Hippocampal formation (tissue), 2 donors: Measurements from ENCODE around the gene STRA6.

ENCODE experiments used
- DNase-seq, 2 donors: peaks; one replicate each; lab custom pipeline; 2025; lab: John Stamatoyannopoulos, UW

The STRA6 gene

DNA sequence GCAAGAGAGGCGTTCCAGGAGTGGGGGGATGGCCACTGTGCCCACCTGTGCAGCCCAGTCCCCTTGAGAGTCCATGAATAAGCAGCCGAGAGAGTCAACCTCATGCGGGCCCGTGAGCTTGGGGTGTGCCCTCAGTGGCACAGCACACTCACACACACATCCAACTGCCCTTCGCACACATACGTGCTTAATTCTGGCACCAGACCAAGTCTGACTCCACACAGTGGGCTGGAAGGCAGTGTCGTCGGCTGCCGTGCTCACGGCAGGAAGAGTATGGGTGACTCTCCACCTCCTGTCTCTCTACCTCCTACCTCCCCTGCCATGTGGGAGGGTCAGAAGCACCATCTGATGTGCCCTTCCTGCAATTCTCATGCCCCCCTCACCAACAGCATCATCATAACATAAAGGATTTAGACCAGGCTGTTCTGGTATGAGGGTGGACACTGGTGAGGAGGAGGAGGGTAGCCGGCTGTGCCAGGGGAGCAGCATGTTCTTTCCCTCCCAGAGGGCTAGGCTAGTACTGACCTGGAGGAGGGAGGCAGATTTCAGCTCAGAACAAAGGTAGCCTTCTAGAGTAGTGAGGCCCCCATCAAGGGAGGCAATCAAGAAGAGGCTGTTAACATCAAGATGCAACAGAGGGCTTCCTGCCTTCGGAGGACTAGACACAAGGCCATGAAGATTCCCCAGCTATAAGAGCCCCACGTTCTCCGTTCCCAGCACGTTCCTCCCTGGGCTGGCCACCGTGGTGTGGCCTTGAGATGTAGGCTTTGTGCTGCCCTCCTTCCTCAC, 5.3 kb upstream of the STRA6 start:
- no peak for DNase-seq

DNA sequence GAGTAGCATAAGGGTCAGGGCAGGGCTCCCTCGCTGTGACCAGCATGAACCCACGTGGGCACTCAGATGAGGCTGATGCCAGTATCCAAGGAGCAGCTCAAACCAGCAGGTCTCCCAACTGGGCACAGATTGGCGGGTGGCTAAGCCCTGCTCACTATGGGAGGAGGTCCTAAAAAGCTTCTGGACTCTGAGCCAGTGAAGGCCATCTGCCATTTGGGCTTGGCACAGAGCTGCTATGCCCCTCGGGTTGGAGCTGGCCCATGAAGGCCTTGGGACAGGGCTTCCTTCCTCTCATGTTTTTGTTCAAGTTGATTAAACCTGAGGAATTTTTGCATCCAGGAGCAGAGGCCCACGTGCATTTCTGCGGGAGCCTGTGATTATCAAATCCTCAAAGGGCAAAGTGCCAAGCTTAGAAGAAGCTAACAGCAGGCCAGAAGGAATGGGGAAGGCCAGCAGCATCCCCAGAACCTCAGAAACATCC, 4.3 kb upstream of the STRA6 start:
- no peak for DNase-seq

DNA sequence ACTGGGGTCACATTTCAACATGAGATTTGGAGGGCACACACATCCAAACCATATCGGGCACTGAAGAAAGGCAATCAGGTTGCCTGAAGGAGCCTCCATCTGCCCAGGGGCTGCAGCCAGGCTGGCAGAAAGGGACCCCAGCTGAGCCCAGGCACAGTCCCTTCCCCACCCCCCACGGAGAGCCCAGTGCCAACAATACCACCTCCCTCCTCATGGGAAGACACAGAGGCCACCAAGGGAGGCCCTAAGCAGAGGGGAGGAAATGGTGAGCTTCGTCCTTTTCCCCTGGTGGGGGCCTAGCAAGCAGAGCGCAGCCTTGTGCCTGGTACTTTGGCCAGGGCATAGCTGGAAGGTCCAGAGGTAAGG, 3.0 kb upstream of the STRA6 start:
- no peak for DNase-seq

DNA sequence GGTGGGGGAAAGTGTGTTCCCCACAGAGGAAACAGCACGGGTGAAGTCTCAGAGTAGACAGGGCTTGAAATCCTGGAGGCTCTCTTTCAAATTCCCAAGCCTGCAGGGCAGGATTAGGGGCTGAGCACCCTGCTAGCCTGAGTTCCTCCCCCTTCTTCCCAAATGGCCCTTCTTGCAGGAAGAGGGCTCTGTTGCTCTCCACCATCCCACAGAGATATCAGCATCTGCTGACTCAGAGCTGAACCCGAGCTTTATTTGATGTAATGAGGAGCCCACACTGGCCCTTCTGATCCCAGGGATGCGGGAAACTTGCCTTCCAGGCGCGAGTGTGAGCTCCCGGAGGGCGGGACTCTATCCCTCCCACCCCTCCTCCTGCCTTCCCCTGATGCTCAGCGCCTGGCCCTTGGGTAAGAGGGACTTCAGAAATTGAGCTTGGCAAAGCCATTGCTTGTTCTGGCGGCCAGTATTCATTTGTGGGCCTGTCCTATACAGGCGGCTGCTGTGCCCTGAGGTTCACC, 1.4 kb upstream of the STRA6 start:
- no peak for DNase-seq

DNA sequence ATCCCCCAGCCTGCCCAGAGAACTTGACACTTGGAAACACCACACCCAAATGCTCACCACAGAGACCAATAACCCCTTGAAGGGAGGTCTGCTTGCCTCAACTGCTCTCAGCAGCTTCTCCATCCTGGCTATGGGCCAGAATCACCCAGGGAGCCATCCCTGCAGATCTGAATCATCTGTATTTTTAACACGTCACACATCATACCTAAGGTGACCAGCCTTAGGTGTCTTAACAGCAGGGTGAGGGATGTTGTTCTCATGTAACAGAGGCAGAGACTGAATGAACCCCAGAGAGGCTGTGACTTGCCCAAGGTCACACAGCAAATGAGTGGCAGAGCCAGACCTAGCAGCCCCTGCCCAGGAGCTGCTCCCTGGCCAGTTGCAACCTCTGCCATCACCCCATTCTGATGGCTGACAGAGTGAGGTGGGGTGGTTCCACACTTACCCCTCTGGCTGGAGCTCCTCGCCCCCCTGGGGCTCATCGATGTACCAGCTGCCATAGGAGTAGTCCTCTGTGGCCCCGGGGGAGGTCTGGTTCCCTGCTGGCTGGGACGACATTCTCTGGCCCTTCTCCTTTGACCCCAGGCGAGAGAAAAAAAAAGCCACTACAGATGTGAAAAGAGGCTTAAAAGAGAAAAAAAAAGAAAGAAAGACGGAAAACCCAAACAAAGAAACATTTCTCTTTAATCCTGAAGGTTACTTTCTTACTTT, 722 bp downstream of the STRA6 start:
- DNase-seq = no peak

DNA sequence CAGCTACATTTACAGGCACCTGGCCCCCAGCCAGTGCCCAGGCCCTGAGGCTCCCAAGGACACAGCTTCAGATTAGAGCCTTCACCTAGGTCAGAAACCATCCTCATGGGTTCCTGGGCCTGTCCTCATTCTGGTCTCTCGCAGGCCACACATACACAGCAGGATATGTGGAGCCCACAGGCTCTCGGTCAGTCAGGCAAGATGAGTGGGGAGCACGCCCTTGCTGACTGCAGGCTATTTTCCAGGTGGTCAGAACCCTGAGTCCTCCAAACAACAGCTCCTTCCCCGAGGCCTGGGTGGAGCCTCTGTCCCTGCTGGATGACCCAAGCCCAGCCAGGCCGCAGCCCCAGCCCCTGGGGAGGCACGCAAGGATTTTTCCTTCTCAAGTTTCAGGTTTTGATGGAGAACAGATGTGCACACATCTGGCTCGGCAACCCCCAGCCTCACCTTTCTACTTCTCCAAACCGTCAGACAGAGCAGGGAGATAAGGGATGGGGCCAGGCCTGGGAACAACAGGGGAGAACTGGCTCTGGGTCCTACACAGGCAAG, 1.6 kb downstream of the STRA6 start:
- DNase-seq = no peak

DNA sequence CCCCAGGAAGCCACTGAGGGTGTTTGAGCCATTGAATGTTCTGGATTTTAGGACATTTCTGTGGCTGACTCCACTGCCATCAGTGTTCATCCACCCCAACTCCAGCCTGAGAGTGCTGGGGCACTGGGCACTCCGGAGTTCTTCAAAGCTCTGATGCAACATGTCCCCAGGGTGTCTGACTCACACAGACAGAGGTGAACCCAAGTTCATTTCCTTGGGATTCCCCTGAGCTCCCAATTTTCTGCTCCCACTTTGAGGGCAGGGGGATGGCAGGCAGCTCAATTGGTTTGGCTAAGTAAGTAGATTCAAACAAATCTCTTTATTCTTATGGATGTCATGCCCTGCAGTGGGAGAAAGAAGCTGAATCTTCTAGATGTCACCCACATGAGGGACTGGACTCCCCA, 2.2 kb downstream of the STRA6 start:
- DNase-seq = no peak

DNA sequence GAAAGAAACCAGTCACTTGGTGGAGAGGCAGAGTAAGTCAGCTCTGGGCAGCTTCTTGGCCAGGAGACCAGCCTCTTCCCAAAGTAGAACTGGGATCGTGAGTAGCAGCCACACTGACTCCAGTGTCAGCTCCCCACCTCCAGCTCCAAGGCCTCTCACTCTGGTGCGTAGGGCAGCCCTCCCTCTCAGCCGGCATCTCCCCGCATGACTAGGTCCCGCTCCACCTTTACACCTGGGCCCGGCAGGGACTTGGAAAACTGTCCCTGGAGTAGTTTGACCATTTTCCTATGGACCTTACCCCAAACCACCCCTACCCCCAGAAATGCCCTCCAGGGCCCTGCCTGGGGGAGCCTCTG, 3.3 kb downstream of the STRA6 start:
- no peak for DNase-seq

DNA sequence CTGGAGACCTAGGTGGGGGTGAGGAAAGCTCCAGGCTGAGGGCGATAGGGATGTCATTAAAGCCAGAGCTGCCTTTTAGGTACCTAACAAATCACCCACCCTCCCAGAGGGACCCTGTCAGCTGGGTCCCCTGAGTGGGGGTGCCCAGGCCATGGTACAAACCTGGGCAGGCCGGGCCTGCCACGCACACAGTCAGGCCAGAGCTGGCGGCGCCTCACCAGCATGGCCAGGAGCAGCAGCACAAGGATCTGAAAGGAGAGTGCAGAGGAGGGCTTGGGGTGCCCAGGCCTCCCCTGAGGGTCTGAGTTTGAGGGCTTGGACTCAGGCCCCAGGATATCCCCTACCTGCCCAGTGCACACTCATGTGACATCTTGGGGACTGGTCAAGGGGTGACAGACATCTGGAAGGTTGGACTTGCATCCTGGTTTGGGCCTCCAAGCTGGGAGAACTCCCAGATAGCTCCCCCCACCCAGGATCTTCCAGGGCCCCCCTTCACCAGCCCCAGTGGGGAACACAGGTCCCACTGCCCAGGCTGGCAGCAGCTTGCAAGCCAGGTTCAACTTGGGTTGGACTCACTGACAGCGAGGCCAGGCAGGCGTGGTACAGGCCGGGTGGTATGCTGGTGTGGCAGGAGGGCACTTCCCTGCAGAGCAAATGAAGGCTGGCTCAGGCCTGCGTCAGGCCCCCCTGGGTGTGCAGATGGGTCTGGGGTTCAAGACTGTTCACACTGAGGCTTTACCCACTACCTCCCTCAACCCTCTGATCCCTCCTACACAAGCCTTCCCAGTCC, 5.2 kb downstream of the STRA6 start:
- DNase-seq = no peak

DNA sequence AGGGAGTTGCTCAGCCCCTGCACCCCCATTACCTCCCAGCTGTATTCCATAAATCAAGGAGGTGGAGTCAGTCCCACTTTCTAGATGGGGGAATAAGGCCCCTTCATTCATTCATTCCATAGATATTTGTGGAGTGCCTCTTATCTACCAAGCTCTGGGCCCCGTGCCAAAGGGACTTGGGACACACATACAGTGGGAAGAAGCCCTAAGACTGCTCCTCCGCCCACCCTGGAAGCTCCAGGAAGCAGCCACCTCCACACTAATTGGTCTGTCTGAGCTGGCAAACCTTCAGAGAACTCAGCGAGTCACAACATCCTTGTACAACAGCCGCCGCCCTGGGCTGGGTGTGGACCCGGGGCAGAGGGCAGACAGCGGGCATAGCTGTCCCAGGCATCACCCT, 6.4 kb downstream of the STRA6 start:
- no peak for DNase-seq

DNA sequence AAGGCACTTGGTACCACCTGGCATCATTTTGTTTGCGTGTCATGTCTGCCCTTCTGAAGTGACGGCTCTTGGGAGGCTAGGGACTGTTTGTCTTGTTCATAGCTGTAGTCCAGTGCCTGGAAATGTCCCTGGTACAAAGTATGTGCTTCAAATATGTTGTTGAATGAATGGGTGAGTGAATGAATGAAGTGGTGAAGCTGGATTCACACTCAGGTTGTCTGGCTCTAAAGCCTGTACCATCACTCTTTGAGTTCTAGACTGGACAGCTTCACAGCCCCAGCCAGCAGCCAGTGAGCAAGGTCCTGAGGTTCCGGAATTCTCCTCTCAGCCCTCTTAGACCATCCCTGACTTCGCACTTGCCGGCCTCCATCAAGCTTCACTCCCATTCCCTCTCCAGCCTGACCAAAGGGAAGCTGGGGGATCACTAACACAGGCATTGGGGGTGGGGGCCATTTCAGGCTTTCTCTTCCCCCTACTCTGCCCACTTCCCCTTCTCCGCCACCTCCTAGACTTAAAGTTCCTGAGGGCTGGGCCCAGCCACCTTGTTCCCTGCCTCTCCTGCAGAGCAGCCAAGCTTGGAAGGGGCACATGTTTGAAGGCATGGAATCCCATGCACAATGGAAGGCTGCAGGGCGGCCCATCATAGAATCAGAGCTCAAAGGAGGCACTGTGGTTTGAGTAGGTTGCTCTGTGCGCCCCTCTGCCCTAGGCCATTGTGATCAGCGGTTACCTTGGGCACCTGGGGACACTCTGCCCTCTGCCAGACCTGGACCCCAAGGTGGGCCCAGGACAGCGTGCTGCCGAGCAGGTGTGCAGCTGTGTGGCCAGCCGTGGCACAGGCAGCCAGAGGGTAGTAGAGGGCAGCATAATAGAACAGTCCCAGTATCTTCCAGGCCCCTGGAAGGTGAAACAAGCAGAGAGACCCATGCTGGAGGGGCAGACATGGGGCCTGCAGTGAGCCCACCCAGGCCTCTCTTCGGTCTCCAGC, 7.7 kb downstream of the STRA6 start:
- no peak for DNase-seq

DNA sequence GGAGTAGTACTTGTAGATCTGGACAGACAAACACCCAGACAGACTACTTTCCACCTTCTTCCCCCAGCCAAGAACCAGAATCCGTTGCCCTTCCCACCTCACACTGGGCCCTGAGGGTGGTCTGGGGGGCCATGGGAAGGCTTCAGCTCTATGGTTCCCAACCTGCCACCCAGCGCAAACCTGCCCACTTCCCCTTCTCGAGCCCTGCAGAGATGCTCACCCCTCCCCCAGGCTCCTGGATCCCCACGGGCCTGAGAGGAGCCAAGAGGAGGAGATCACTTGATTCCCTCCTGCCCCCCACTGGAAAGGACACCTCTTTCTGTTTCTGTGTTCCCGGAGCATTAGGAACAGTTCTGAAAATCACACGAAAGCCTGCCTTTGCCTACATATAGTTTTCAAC, 8.7 kb downstream of the STRA6 start:
- DNase-seq = no peak

DNA sequence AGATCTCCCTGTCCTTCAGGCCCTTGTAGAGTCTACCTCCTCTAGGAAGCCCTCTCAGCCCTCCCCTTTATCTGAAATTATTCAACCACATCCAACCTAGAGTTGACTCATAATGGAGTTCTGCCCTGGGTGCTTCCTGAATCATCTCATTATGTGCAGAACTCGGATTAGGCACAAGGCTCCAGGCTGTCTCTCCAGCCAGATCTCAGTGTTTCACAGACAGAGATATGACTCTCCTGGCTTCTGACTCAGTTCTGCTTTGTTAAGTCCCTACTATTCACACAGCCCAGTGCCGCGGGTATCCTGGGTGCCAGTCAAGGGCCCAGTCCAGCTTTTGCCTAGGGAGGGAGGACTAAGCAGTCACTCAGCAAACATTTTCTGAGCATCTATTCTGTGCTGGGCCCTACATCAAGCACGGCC, 9.3 kb downstream of the STRA6 start:
- no peak for DNase-seq

DNA sequence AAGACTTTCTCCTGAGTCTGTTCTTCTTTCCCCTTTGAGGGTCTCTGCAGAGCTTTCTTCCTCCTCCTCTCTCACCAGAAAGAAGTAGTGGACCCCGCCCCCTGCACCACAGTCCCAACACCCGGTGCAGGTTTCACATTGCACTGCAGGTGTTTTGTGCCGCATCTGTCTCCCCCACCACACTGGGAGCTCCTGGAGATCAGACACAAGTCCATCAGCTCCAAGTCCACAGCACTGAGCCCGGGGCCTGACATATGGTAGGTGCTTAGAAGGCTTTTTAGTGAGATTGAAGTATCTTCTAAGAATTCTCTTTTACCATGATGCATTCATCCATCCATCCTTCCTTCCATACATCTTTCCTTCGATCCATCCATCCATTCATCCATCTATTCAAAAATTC, 9.8 kb downstream of the STRA6 start:
- DNase-seq = no peak

DNA sequence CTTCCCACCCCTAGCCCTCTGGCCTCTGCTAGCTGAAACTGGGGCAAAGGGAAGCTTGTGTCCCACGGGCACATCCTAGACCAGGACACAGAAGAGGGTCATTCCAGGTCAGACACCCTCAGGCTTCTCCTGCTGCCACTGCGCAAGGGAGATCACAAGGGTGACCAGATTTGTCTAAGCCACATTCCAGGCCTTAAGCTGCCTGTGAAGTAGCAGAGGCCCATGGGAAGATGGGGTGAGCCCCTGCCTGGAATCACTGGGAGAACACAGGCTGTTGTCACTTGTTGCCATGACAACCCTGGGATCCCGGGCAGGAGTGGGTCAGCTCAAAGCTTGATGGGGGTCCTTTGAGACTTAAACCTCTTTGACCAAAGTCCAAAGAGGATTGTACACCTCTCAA, 10.8 kb downstream of the STRA6 start:
- no peak for DNase-seq

DNA sequence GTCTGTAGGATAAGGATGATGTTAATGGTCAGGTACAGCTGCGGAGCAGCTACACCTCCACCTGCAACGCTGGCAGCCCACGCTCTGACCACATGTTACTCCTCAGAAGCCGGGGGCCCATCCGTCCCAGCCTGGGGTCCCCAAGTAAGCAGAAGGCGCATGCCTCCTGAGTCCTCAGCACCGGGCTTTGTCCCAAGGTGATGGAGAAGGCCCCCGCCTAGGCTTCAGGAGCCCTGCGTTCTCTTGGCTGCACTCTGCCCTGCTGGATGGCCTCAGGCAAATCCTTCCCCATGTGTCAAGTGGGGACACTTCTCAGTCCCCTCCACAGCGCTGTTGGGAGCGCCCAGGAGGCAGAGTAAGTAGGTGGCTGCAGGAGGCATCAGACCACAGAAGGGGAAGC, 14.4 kb downstream of the STRA6 start:
- DNase-seq = no peak

DNA sequence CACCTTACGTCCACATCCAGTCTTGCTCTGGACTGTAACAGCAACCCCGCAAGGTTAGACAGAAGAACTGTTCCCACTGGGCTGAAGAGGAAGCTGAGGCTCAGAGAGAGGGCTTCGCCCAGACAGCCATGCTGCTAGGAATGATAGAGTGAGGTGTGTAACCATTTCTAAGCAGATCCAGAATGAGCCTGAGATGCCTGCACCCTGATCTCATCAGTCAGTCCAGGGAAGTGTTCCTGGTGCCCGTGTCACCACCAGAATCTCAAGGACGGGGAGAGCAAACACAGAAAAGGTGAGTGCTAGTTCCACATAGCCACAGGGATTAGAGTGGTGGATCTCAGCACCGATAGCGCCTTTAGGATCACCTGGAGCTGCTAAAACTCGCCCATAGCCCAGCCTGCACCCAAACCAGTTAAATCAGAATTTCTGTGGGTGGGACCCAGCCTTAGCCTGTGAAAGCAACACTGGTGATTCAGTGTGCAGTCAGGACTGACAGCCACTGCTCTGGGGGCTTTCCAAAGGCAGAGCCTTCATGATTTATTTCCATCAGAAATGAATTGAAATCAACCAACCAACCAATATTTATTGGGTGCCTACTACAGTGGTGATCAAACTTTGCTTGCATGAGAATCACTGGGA, 16.8 kb downstream of the STRA6 start:
- no peak for DNase-seq

DNA sequence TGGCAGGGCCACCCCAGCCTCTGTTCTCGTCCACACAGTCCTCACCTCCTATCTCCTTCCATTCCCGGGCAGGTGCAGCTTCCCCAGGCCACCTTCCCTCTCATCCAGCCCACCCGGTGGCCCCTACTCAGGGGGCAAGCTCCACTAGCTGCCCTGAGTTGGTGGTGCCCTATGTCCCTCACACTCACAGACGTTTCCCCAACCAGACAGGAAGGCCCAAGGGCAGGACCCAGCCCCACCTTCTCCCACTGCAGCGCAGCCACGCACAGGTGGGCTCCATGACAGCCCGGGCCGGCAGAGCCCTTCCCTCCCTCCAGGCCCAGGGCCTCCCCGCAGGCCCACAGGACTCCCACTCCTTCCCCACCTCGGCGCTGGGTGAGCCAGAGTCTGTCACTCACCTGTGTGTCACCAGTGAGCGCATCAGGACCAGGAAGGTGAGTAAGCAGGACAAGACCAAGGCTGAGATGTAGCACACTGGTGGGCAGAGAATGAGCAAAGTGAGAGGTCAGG, 17.9 kb downstream of the STRA6 start:
- no peak for DNase-seq

DNA sequence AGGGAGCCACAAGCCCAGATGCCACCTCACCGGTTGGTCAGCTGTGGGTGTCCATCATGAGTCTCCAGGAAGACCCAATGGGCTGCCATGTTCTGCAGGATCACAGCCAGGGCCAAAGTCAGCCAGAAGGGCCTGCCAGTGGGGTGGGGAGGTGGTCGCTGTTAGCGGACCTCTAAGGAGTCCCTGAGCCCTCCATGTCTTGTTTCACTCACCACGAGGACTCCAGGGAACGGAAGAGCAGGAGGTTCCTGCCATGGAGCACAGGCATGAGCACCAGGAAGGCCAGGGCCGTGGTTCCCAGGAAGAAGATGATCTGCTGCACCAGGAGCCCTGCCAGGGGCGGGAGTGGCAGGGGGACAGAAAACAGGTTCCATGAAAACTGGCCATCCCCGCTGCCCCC, 20.5 kb downstream of the STRA6 start:
- no peak for DNase-seq

DNA sequence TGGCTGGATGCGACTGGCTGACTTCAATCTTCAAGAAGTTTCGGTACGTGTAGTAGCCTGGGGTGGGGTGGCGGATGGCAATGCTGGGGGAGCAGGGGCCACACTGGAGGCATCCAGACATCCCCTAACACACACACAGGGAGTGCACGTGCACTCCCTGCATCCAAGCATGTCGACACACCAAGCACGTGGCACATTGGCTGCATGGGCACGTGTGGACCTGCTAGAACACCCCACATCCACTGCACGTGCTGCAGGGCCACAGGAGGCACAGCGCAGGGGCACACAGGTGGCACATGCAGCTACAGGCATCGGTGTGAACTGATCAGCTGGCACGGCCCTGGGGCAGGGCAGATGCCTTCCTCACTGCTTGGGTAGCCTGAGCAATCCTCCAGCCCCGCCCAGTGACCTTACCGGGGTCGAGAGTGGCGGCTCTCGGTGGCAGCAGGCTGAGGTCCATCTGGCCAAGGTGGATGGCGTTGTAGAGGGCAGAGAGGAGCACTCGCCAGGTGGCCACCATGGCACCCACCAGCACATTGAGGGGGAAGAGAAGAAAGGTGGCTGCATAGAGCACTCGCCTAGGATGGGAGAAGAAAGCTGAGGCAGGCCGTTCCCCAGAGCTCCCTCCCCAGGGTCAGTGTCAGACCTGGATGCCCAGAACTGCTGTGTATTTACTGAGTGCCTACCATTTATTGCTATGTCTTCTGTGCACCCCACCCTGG, 21.5 kb downstream of the STRA6 start:
- no peak for DNase-seq
